Activated CD8-positive, alpha-beta T cell treated with anti-CD3 and anti-CD28 coated beads, Interleukin-2, amount 10 ng/mL, durations not matched to agents 7 days and 5 days (primary cell): Measurements from ENCODE around the gene PLEKHH2. TPM values are rescaled to one million over a fixed set of nuclear protein-coding genes. Genes with fewer than 3 reads are reported as not detected.

Experiments used
- ATAC-seq: fragments of 150-1000 bp; cut with Tn5 transposase; one replicate; pipeline ENCODE4 v1.10.0; 2021; ENCODE audit warnings: moderate library complexity
- CTCF ChIA-PET: fragments of 350-600 bp; sonication (Branson Sonifier 250); formaldehyde crosslinking; loops from one replicate; lab custom pipeline; 2021; ENCODE audit warnings: antibody characterized with exemption; lab: Charles Lee
- POLR2A ChIA-PET: fragments of 350-600 bp; sonication (Branson Sonifier 250); formaldehyde crosslinking; loops from one replicate; lab custom pipeline; 2021; ENCODE audit warnings: antibody characterized with exemption; lab: Charles Lee
- DNase-seq: peaks from one replicate; pipeline ENCODE4 v3.0.0-alpha.2; 2020
- H3K27ac Mint-ChIP-seq: one replicate; pipeline ENCODE4 v1.8.0; 2021; ENCODE audit warnings: mild to moderate bottlenecking, mixed read lengths
- H3K27me3 Mint-ChIP-seq: one replicate; pipeline ENCODE4 v1.8.0; 2021; ENCODE audit warnings: low read depth, mixed read lengths
- H3K36me3 Mint-ChIP-seq: one replicate; pipeline ENCODE4 v1.8.0; 2021; ENCODE audit warnings: low read depth, mixed read lengths
- H3K4me1 Mint-ChIP-seq: one replicate; pipeline ENCODE4 v1.8.0; 2021; ENCODE audit warnings: low read depth, mixed read lengths
- H3K4me3 Mint-ChIP-seq: one replicate; pipeline ENCODE4 v1.8.0; 2021; ENCODE audit warnings: mild to moderate bottlenecking, mixed read lengths
- H3K9me3 Mint-ChIP-seq: one replicate; pipeline ENCODE4 v1.8.0; 2022; ENCODE audit warnings: mixed read lengths; ENCODE audit not compliant: insufficient read depth
- total RNA-seq, 2 experiments: library from RNA; stranded (reverse); gene quantifications; one replicate each; pipeline ENCODE4 v1.2.3, GENCODE V29; 2021

PLEKHH2 gene
- total RNA-seq, 2 experiments from 2014 or later, result 0.32 to 0.57 TPM

- ATAC-seq, result no peak
- ChIA-PET POLR2A (no interaction called here), CTCF (interaction anchor here (0.9 to 1.0 kb wide), 2 partner anchors 81 to 82 kb away, joined by 3 read pairs; no protein-coding TSS in a partner anchor)
- no peaks in the 10 kb centered on the region for H3K27me3 Mint-ChIP-seq
- H3K9me3 Mint-ChIP-seq, result no peaks in the 10 kb centered on the region
- no peak overlapping the region for H3K4me3 Mint-ChIP-seq
- no peaks in the 10 kb centered on the region for H3K4me1 Mint-ChIP-seq
- DNase-seq, result no peak
- H3K36me3 Mint-ChIP-seq, result no peaks in the 10 kb centered on the region
- no peak overlapping the region for H3K27ac Mint-ChIP-seq
These were observed 159.1 kb downstream of the PLEKHH2 start for GRCh38 chr2:43796206-43796605.

GRCh38 chr2:43798300-43798699, 161.2 kb downstream of the PLEKHH2 start:
- no peak for DNase-seq
- CTCF ChIA-PET, result interaction anchor here (0.7 to 1.2 kb wide), 2 partner anchors 8 to 14 kb away, joined by 3 to 5 read pairs; no protein-coding TSS in a partner anchor
- POLR2A ChIA-PET, result no interaction called here
- Mint-ChIP-seq H3K9me3 (no peaks in the 10 kb centered on the region), H3K27me3 (no peaks in the 10 kb centered on the region), H3K4me3 (no peak overlapping the region), H3K27ac (no peak overlapping the region), H3K4me1 (no peaks in the 10 kb centered on the region), H3K36me3 (no peaks in the 10 kb centered on the region)
- ATAC-seq, result no peak

- Mint-ChIP-seq H3K27me3 (no peaks in the 10 kb centered on the region), H3K27ac (no peak overlapping the region), H3K4me3 (no peak overlapping the region), H3K36me3 (no peaks in the 10 kb centered on the region), H3K4me1 (no peaks in the 10 kb centered on the region), H3K9me3 (no peaks in the 10 kb centered on the region)
- ChIA-PET CTCF (no interaction called here), POLR2A (no interaction called here)
- DNase-seq, result no peak
- ATAC-seq, result no peak
These were observed 163.8 kb downstream of the PLEKHH2 start for GRCh38 chr2:43800894-43801293.

GRCh38 chr2:43802135-43802534, 165.1 kb downstream of the PLEKHH2 start:
- Mint-ChIP-seq H3K9me3 (no peaks in the 10 kb centered on the region), H3K36me3 (no peaks in the 10 kb centered on the region), H3K4me3 (no peak overlapping the region), H3K27me3 (no peaks in the 10 kb centered on the region), H3K4me1 (no peaks in the 10 kb centered on the region), H3K27ac (no peak overlapping the region)
- ATAC-seq (no peak), DNase-seq (no peak)
- CTCF ChIA-PET, result no interaction called here
- POLR2A ChIA-PET, result no interaction called here

GRCh38 chr2:43803113-43803512, 166.1 kb downstream of the PLEKHH2 start:
- ChIA-PET CTCF (no interaction called here), POLR2A (no interaction called here)
- H3K27ac Mint-ChIP-seq, result no peak overlapping the region
- no peaks in the 10 kb centered on the region for H3K36me3 Mint-ChIP-seq
- ATAC-seq (no peak), DNase-seq (no peak)
- no peaks in the 10 kb centered on the region for H3K9me3 Mint-ChIP-seq
- no peak overlapping the region for H3K4me3 Mint-ChIP-seq
- H3K4me1 Mint-ChIP-seq, result no peaks in the 10 kb centered on the region
- H3K27me3 Mint-ChIP-seq, result no peaks in the 10 kb centered on the region

GRCh38 chr2:43806719-43807031, 169.6 kb downstream of the PLEKHH2 start:
- H3K9me3 Mint-ChIP-seq, result no peaks in the 10 kb centered on the region
- no peak for ATAC-seq
- ChIA-PET POLR2A (no interaction called here), CTCF (no interaction called here)
- DNase-seq, result no peak
- no peaks in the 10 kb centered on the region for H3K4me1 Mint-ChIP-seq
- no peaks in the 10 kb centered on the region for H3K27me3 Mint-ChIP-seq
- no peaks in the 10 kb centered on the region for H3K36me3 Mint-ChIP-seq
- H3K27ac Mint-ChIP-seq, result no peak overlapping the region
- no peak overlapping the region for H3K4me3 Mint-ChIP-seq

- ATAC-seq (no peak), DNase-seq (no peak)
- H3K4me3 Mint-ChIP-seq, result no peak overlapping the region
- ChIA-PET POLR2A (no interaction called here), CTCF (no interaction called here)
- H3K27ac Mint-ChIP-seq, result no peak overlapping the region
- no peaks in the 10 kb centered on the region for H3K27me3 Mint-ChIP-seq
- no peaks in the 10 kb centered on the region for H3K4me1 Mint-ChIP-seq
- no peaks in the 10 kb centered on the region for H3K9me3 Mint-ChIP-seq
- no peaks in the 10 kb centered on the region for H3K36me3 Mint-ChIP-seq
These were observed 173.4 kb downstream of the PLEKHH2 start for GRCh38 chr2:43810452-43810851.

- DNase-seq, result no peak
- Mint-ChIP-seq H3K4me1 (no peaks in the 10 kb centered on the region), H3K9me3 (no peaks in the 10 kb centered on the region), H3K4me3 (no peak overlapping the region), H3K36me3 (no peaks in the 10 kb centered on the region), H3K27ac (no peak overlapping the region), H3K27me3 (no peaks in the 10 kb centered on the region)
- ChIA-PET CTCF (no interaction called here), POLR2A (no interaction called here)
- no peak for ATAC-seq
These were observed 173.8 kb downstream of the PLEKHH2 start for GRCh38 chr2:43810888-43811287.

- H3K36me3 Mint-ChIP-seq, result no peaks in the 10 kb centered on the region
- no peak for ATAC-seq
These were observed 174.9 kb downstream of the PLEKHH2 start for GRCh38 chr2:43812006-43812405.

GRCh38 chr2:43812947-43813346, 175.9 kb downstream of the PLEKHH2 start:
- no peaks in the 10 kb centered on the region for H3K27me3 Mint-ChIP-seq

More at GRCh38 chr2:43812006-43812405, 174.9 kb downstream of the PLEKHH2 start:
- Mint-ChIP-seq H3K9me3 (no peaks in the 10 kb centered on the region), H3K27ac (no peak overlapping the region), H3K27me3 (no peaks in the 10 kb centered on the region), H3K4me1 (no peaks in the 10 kb centered on the region), H3K4me3 (no peak overlapping the region)
- ChIA-PET POLR2A (no interaction called here), CTCF (interaction anchor here (0.7 kb wide), 1 partner anchor 14 kb away, joined by 3 read pairs; no protein-coding TSS in a partner anchor)
- no peak for DNase-seq

GRCh38 chr2:43814711-43815110, 177.7 kb downstream of the PLEKHH2 start:
- Mint-ChIP-seq H3K4me1 (no peaks in the 10 kb centered on the region), H3K36me3 (no peaks in the 10 kb centered on the region), H3K27ac (no peak overlapping the region), H3K9me3 (no peaks in the 10 kb centered on the region), H3K27me3 (no peaks in the 10 kb centered on the region), H3K4me3 (no peak overlapping the region)
- ChIA-PET CTCF (no interaction called here), POLR2A (no interaction called here)
- DNase-seq (no peak), ATAC-seq (no peak)

More at GRCh38 chr2:43812947-43813346, 175.9 kb downstream of the PLEKHH2 start:
- H3K4me1 Mint-ChIP-seq, result no peaks in the 10 kb centered on the region
- H3K4me3 Mint-ChIP-seq, result no peak overlapping the region
- ATAC-seq (no peak), DNase-seq (no peak)
- POLR2A ChIA-PET, result no interaction called here
- no peak overlapping the region for H3K27ac Mint-ChIP-seq
- no peaks in the 10 kb centered on the region for H3K36me3 Mint-ChIP-seq
- H3K9me3 Mint-ChIP-seq, result no peaks in the 10 kb centered on the region
- CTCF ChIA-PET, result no interaction called here
